ENCODE measurements around the gene C8A.

Gene C8A

DNA sequence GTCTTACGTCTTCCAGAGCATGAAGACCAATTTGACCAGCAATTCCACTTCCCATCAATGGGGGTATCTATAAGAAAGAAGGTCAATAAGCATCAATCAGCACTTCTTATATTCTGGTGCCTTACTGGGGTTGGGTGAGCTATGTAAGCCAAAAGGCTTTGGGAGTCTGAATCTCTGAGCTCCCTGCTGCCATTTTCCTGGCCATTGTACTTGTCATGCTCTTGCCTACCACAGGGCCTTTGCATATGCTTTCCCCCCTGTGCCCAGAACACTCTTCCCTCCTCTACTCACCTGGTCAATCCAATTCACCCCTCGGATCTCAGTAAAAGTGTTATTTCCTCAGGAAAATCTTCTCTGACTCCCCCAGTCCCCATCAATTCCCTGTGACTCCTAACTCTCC is 74.9 kb downstream of the C8A start:
- DNase-seq = no peak

DNA sequence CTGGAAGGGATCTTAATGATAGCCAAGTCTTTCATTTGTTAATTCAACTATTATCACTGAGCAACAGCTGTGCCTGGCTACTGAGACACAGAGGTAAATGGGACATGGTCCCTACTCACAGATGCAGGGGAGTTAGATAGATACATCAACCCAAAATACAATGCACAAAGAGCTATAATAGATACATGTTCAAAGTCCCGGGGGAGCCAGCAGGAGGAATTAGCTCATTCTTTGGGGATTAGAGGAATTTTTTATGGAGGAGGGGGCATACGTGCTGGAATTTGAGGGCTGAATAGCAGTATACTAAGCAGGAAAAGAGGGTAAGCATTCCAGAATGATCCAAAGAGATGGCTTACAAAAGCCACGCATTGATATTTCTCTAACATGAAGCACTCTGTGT is 76.6 kb downstream of the C8A start:
- no peak for DNase-seq

DNA sequence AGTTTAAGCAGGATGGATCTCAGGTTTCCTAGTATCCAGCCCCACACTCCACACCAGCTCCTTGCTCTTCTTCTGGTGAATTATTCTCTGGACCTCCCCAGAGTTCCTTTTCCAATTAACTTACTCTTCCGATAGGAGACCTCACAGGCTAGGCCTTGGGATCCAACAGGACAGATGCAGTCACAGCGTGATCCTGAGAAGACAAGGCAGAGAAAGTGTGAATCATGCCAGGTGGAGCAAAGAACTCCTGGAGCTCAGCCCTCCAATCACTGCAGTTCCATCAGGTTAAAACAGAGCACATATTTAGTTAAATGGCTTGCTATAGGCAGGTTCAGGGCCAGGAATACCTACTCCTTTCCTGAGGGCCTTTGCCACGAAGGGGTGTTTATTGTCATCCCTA is 77.1 kb downstream of the C8A start:
- DNase-seq = no peak

DNA sequence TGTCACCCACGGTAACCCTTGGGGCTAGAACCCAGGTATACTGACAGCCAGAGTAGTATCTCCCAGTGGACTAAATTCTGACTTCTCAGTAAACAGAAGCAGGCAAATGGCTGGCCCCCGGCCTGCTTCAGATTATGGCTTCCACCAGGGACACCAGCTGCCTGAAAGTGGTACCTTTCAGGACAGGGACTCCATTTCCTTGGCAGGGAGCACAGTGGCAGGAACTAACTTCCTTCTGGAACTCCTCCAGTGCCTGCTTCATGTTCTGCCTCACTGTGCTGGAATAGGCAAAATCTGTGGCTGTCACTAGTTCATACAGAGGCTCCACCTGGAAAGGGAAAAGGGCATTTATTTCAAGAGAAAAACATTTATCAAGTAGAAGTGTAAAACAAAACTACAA is 78.6 kb downstream of the C8A start:
- DNase-seq = no peak

DNA sequence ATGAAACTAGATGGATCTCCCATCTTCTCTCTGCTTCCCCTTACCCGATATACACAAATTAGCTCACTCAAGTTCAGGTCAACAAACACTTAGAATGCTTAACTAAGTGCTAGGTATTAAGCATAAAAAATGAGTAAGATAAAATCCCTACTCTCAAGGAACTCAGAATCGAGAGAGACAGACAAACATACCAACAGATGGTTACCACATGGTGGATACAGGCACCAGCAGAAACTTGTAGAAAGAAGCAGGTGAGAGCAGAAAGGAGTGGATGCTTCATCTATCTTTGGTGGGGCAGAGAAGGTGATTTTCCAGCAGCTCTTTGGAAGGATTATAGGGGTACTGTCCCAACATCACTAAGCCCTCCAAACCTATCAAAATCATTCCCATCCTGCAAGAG is 79.0 kb downstream of the C8A start:
- no peak for DNase-seq

DNA sequence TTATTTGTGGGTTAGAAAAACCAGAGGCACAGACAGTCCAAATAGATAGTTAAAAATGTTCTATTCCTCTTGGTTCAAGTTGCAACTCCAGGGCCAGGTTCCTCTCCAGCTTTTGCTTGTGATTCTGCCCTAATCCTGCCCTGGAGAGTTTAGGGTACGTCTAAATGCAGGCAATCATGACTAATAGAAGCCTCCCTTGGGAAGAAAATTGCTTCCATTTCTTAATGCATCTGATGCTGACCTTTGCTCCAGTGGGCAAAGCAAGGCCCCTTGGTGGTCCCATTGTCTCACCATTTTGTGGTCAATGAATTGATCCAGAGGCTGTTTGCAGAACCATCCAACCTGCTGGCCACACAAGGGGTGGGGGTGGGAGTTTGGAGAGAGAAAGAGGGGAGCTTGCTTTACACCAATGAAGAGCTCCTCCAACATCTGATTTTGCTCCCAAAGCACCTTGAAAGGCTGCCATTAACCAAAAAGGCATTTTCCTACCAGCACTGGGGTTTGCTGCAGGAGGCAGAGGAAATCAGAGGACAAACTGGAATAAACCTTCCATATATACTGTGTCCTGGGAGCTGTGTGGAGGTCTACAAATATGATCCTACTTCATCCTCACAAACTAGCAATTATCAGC is 79.9 kb downstream of the C8A start:
- DNase-seq = no peak

DNA sequence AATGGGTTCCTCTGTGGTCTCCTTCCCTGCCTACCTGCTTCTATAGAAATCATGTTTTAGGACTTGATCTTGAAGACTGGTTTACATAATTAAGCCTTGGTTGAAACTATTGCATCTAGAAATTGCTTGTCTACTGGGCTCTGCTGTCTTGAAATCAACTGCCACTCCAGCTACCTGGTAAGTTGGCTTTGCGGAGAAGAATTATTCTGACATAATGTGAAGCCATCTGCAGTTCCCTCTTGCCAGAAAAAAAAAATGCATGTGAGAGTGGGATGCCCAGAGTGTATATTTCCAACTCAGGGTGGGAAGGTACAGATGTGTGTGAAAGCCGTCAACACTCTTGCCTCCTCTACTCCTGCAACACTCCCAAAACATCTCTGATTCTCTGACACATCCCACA is 84.0 kb downstream of the C8A start:
- DNase-seq = no peak

DNA sequence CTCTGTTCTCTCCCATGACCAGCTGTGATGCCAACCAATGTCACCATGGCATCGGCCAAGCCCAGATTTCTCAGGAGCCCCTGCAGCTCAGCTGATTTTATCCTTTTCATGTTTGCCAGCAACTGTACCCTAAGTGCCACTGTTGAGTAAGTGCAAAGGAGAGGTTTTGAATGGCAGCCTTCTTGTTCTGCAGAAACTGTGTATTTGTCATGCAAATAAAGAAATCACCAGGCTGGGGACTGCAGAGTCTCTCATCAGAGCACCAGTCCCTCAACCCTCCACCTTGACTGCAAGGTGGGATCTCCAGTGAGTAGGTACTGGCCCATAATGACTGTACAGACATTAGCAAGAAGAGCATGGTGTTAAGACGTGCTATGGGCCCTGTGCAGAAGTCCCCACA is 84.6 kb downstream of the C8A start:
- DNase-seq = no peak

DNA sequence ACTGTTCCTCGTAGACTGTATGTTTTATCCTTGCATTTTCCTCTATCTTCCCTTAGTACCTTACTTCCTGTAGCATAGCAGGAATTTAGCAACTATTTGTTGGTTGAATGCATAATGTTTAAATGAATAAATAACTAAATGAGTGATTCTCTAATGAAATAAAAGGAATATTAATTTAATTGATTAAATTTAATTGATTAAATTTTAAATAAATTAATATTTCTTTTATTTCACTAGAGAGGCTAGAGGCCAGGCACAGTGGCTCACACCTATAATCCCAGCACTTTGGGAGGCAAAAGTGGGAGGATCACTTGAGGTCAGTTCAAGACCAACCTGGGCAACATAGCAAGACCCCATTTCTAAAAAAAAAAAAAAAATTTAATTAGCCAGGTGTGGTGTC is 85.4 kb downstream of the C8A start:
- no peak for DNase-seq

DNA sequence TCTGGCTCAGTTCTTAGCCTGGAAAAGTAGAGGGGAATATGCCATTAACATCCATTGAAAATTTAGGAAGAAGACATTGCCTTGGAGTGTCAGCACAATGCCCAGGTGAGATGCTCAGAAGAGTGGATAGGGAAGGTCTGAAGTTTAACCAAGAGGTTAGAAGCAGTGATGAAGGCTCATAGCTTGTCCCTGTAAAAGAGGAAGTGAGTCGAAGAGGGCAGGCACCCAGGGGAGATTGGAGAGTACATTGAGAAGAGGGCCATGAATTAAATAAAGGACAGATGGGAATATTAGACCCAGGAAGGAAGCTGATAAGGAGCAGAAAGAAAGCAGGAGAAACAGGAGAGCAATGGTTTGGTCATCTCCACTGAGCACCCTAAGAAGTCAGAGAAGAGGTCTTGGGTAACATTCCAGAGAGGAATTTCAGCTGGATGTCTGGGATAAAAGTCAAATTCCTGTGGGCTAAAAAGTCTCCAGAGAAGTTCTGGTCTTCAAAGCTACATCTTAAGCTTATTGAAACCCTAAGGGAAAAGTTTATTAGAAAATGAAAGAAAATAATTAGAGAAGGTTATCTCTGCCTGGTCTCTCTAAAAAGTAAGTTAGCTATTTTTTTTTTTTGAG is 93.9 kb downstream of the C8A start:
- DNase-seq = no peak

DNA sequence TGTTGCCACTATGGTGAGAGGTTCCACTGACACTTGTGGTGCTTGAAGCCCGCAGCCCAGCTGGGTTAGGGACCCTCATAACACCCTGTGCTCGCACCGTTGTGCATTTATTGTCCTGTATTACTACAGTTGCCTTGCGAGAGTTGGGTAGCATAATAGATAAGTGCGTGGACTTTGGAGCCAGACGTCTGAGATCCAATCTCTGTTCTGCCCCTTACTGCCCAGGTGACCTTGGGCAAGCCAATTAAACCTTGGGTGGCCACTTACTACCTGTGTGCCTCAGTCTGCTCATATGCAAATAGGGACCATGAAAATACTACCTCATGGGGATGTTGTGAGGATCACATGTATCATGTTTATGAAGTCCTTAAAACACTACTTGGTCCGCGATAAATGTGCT is 97.9 kb downstream of the C8A start:
- DNase-seq = no peak

DNA sequence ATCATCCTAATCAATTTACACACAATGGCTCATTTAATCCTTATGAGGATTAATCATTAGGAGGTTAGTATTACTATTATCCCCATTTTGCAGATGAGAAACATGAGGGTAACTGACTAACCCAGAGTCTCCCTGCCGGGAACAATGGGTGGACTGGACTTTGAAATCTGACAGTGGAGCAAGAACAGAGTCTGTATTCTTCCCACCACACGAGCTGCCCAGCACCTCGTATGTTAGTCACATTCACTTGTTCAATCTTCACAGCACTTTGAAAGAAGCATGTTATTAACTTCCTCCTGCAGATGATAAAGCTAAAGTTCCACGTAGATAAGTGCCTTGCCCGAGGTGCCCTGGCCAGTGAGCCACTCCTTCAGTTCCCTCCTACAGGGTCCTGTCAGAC is 98.8 kb downstream of the C8A start:
- no peak for DNase-seq

DNA sequence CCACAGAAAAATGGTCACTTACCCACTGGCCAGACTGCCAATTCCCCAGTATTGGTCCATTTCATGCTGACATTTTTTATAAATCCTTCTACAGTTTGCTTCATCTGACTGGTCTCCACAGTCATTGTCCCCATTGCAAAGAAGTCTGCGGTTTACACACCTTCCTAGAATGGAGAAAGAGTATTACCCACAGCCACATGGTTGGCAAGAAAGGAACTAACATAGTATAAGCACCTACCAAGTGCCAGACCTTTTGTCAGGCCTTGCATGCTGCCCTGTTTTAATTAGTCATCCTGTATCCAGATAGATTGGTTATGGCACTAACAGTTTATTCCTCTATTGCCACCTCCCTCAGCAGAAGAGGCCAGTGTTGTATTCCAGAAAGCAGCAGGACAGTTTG is 100.1 kb downstream of the C8A start:
- DNase-seq = no peak

DNA sequence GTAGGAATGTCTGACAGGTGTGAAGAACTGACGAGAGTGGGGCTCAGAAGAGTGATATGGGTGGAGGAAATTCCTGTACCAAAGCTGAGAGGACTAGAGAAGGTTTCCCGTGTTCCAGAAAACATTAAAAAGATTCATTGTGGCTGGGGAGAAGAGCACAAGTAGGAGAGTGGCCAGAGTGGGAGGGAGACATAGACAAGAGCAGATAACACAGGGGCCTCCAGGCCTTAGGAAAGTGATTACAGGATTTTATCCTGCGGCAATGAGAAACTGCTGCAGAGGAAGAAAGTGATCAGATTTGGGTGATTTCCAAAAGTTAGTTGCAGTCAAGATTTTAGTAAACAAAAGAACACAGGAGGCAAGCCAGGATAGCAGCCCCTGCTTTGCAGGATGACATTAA is 103.3 kb downstream of the C8A start:
- DNase-seq = no peak

DNA sequence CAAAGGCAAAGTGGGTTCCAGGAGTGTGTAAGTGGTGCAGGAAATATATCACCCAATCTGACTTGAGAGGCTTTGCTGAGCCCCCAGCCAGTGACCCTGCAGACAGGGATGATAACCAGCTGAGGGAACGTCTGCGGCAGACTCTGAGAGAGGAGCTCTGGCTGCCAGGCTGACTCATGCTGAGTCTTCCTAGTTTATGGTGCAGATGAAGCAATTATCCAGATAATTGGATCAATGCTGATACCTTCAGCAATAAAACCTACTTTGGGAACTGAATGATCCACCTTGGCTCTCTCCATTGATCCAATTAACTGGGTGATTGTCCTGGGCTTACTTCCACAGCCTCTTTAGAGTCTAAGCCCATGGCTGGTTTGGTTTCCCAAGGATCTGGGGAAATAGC is 103.9 kb downstream of the C8A start:
- DNase-seq = no peak

DNA sequence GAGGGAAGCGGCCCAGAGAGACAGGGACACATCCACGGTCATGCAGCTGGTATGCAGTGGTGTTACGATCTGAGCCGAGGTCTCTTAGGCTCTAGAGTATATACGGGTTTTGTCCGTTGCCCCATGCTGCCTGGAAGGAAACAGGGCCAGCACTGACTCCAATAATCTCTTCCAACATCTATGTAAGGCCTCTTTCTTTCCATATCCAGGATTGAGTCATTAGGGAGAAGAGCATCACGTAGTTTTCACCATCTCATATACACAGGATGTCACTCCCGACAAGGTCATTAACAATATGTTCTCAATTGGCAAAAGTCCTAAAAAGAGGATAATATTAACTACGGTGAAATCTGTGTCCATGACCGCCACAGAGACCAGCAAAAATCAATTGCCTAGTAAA is 106.8 kb downstream of the C8A start:
- no peak for DNase-seq

DNA sequence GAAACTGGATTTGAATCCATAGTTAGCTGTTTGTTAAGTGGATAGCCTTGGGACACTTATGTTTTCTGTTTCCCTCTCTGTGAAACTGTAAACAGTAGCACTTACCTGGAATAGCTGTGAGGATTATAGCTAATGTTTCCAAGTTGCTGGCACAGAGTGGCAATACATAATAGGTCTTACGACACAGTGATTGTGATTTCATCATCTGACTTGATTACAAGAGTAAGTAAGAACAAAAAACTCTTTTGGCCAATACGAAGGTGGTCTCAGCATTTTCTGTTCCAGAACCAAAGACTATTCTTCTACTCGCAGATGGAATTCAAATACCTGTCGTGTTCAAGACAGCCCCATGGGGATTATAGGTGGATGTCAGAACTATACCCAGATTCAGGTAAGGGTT is 109.1 kb downstream of the C8A start:
- no peak for DNase-seq

DNA sequence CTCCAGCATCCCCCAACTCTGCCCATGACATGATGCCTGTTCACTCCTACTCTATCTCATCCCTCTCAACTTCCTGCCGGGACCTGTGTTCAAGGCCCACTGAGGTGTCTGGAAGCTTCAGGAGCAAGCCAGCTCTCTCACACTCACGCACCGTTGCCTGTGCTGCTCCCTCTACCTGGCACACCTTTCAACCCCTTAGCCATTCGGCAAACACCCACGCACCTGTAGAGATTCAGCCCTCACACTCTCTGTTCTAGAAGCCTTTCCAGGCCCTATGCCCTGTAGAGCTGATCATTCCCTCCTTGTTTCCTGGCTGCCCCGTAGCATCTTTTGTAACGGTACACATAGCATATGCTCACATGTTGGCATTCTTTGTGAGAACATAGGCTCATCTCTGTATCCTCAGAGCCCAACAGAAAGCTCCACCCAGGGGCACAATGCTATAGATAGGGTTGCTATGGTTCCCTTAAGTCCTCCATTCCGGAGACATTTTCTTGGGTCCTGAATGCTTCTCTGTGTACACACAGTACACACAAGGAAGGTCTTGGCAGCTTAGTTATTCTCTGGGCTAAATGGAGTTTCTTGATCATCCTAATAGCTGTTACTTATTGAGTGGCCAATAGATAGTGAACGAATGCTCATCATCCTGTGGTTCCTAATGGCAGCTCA is 109.9 kb downstream of the C8A start:
- no peak for DNase-seq

DNA sequence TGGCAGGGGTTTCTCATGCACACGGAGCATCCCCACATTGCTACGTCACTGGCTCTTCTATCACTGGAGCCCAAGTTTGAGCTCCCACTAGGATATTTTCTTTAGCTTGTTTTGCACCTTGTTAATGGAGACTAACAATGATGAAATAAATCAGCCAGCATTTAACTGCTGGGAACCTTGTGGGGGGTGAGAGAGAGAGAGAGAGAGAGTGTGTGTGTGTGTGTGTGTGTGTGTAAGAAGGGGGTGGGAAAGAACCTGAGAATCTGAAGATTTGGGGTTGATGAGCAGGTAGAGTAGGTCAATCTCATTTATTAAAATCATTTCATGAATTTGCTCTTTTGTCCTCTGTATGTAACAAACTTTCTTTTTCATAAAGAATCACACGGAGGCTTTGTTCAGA is 110.6 kb downstream of the C8A start:
- no peak for DNase-seq

DNA sequence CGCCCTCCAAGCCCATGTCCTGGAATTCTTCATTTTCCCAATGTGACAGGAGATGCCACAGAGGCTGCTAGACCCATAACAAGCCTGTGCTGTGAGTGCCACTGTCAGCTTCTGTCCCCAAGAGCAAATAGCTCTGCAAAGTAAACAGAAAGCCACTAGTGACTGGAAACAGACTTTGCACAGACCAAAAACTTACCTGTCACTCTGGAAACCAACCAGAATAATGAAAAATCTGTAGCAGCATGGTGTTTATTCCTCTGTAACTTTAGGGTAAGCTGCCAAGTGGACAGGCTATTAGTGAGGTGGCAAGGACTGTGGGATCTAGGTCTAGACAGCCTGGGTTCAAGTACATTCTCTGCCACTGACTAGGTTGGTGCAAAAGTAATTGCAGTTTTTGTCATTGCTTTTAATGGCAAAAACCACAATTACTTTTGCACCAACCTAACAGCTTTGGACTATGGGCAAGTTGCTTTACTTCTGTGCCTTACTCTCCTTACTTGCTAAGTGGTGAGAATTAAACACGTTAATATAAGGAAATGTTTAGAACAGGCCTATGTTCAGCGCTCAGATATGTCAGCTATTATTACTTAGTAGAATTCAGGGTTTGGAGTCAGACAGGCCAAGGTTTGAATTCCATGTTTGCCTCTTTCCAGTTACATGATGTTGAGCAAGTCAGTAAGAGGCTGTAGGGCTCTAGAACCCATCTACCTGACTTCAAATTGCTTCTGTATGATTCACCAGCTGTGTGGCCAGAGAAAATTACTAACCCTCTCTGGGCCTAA is 111.5 kb downstream of the C8A start, which contains the start of gene C8B:
Gene C8B, minus strand, starts transcription at position 100 of the 782 bp plus-strand sequence. Its CDS starts 67 bp downstream, at position 33.
- no peak for DNase-seq

DNA sequence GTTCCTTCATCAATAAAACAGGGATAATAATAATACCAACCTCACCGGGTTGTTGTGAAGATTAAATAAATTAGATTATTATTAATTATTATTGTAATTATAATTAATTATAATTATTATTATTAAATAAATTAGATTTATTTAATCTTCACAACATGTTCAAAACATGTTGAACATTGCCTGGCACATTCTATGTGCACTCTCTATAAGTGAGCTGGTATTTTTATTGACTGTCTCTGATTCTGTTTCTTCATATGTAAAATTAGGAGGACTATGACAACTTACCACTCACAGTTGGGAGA is 112.1 kb downstream of the C8A start:
- no peak for DNase-seq

DNA sequence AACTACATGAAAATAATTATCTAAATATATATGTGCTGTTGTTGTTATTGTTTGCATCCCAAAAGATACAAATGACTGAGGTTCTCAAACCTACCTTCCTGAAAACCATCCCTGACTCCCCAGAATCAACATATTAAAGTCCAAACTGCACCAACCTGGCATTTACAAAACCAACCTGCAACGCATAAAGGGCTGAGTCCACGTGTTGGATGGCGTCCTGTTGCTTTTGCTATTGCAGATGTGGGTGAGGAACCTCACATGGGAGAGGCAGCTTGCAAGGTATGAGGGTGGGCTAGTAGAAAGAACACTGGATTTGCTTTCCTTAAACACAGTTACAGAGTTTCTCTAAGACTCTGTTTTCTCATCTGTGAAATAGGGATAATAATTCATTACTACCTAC is 112.8 kb downstream of the C8A start:
- no peak for DNase-seq
